GM21619 (cell line): Measurements from ENCODE around the gene SLC24A5.

ENCODE experiments used
- ATAC-seq: cut with Tn5 transposase; IDR thresholded peaks from one replicate; pipeline ENCODE4 v1.9.1; 2021; ENCODE audit not compliant: unreplicated experiment

SLC24A5 gene

DNA sequence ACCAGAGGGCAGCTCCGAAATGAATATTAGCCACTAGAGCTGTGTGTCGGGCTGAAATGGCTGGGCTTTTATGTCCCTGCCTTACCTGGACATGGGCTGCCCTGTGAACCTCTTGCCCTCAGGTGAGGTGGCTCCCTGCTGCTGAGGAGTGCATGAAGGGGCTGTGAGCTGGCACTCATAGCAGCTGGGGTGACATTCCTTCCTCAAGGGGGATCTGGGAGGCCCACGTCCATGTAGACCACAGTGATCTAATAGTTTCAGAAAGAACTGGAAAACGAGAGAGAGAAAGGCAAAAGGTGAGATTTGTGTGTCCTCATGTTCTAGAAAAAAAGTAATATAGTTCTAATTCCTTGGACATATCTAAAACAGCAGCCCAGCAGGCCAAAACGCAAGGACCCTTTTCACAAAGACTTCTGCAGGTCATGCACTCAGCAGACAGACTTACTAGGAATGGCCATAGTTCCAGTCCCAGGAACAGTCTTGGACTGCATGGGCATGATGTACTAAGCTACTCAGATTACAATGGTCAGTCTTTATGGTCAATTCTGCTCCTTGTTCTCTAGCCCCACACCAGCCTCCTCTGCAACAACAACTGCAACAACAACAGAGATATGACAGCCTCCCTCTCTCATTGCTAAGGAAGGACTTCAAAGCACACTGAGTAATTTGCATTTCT, 10.8 kb upstream of the SLC24A5 start:
- ATAC-seq, result no peak

DNA sequence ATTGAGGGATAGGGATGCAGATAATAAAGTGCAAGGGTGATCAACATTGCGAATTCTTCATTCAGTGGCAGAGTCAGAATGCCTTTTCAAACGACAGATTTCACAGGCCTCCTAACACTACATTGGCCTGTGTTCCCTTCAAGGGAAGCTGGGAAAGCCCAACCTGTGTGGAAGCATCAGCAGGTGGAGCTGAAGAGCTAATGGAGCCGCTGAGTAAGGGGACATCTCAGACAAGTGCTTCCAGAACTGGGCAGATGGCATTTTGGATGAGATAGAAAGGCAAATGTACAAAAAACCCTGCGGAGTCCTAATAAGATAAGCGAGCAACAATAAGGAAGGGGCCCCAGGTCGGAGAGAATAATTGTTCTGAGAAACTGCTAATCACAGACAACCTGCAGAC, 8.5 kb upstream of the SLC24A5 start:
- no peak for ATAC-seq

DNA sequence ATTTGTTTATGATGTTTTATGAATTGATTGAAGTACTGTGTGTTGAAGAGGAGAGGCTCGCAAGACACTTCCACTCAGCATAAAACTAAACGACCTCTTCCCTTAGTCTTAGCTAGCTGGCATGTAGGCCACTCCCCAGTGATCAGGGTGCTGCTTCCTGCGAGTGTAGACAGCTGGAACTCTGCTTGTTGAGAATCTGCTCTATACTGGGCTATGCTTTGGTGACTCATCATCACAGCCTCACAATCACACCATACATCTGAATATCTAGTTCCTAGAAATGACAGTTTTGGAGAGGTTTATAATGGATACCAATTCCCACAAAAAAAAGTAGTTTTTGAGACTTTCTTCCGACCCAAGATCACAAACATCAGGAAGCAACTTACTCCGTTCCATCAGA, 1.5 kb upstream of the SLC24A5 start:
- no peak for ATAC-seq

DNA sequence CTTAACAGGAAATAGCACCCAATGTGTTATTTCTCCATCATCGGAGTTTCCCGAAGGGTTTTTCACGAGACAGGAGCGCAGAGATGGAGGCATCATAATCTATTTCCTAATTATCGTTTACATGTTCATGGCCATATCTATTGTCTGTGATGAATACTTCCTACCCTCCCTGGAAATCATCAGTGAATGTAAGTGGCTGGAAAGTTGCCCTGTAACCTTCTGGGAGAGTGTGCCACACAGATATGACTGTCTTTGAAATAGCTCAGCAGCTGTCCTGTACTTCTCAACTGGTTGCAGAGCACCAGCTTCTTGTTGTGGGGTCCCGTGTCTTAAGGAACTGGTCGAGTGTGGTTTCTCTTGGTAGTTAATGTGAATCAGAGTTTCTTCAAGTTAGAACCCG, 1.1 kb downstream of the SLC24A5 start:
- ATAC-seq, result no peak

DNA sequence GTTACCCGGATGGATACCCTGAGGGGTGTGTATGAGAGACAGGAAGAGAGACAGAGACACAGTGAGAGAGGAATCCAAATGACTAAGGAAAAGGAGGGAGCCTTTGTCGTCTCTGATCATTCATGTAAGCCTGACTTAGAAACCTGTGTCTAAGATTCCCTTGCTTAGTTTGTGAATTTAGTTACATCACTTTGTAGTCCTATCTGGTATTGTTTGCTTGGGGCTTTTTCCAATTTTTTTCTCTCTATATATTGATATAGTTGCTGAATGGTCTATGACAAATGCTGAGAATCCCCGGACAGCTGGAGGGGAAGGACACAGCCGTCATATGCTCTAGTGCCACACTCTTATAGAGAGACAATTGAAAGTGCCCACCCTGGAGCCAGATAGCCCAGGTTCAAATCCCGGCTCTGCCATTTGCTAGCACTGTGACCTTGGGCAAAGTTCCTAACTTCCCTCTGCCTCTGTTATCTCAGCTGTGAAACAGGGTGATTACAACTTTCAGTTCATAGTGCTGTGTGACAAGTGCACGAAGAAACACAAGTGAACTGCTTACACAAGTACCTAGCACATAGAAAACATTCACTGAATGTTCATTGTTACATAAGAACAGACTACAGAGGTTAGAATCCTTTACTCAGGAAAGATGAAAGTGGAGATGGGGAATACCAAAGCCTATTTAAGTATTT, 6.0 kb downstream of the SLC24A5 start:
- no peak for ATAC-seq

DNA sequence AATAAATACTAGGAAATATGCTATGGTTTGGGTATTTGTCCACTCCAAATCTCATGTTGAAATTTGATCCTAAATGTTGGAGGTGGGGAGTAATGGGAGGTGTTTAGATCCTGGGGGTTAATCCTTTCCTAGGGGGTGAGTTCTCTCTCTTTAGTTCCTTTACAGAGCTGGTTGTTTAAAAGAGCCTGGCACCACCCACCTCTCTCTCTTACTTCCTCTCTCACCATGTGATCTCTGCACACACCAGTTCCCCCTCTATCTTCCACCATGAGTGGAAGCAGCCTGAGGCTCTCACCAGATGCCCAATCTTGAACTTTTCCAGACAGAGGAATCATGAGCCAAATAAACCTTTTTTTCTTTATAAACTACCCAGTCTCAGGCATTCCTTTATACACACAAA, 10.5 kb downstream of the SLC24A5 start:
- no peak for ATAC-seq

DNA sequence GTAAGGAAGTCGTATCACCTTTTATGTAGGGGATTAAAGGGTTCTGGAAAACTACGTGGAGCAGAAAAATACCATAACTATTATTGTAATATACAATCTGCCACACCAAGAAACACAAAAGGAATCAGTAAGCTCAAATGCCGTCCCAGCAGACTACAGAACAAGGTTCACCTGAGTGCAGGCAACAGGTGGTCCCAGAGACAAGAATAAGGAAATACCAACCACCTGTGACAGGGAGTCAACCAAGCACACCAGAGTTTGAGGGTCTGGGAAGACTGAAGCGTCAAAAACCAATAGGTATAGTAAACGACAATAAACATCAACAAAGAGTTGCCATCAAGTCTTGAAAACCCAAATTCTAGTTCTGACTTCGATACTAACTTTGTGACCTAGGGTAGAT, 12.1 kb downstream of the SLC24A5 start:
- ATAC-seq, result no peak

DNA sequence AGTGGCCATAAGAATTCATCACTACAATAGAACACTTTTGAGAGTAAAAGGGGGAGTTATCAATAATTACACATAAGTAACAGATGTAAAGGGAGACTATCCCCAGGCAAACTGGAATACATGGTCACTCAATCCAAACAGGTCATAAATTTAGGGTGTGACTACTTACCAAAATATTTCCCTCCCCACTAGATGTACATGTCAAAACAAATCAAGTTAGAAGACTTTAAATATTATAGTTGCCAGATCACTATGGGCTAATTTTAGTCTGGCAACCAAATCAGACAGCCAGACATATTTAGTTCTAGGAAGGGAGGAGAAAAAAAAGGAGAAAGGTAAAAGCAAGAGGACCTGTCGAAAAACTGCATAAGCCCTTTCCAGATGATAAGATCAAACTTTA, 23.1 kb downstream of the SLC24A5 start:
- no peak for ATAC-seq

DNA sequence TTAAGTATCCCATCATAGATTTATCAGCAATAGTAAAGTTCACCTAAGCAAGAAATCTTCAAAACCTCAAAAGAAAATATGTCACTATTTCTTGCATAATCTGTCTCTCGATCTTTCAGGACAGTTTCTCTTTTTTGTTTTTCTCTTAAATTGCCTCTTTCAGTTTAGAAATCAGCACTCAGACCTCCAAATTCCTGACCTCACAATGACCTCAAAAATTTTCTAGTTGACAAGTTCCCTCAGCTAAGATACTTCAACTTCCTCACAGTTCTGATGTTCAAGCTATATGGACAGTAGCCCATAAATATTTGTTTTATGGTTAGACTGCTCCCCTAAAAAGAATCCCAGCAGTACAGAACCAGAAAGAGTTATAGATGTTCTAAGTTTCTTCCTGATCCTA, 24.1 kb downstream of the SLC24A5 start:
- ATAC-seq, result no peak

DNA sequence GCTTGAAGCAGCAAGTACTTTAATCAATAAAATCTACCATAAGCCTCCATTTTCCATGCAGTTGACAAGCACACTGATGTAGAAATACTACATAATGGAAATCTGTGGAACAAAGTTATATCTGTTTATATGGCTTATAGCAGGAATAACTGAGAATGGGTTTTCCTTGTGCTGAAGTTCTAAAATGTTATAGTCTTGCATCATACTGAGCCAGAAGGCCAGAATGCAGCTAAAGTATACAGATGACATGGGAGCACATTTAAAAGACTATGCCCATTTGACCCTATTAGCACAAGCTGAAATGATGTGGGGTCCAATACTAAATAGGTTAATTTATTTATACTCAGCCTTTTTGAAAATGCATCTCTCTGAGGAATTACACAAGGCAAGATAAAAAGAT, 25.1 kb downstream of the SLC24A5 start:
- no peak for ATAC-seq

DNA sequence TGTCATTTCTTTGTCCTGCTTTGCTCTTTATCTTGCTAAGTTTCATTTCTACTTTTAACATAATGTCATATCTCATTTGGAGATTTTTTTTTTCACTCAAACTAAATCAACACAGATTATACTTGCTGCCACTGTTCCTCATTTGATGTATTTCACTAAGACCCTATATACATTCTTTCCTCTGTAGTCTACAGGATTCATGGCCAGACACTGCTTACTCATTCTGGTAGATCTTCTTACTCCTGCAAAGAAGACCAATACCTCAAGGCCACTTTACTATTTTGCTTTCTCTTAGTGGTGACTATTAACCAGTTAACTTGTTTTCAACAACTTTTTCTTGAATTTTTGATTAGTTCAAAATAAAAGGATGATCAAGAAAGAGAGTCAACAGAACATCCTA, 26.6 kb downstream of the SLC24A5 start:
- no peak for ATAC-seq

DNA sequence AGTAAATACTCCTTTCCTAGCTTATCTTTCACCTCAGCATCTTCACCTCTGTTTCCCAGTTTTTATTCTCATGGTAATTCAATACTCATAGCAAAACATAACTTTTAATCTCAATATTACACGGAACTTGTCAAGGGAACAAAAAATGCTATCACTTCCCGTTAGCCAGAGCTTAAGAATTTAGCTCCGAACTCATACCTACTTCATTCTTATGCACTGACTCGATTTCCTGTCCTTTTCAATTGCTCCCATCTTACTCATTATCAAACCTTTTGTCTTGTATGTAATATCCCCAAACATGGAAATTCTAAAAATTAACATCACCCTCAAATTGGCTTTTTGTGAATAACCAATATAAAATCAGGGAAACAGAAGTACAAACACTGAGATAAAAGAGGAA, 29.1 kb downstream of the SLC24A5 start:
- no peak for ATAC-seq

DNA sequence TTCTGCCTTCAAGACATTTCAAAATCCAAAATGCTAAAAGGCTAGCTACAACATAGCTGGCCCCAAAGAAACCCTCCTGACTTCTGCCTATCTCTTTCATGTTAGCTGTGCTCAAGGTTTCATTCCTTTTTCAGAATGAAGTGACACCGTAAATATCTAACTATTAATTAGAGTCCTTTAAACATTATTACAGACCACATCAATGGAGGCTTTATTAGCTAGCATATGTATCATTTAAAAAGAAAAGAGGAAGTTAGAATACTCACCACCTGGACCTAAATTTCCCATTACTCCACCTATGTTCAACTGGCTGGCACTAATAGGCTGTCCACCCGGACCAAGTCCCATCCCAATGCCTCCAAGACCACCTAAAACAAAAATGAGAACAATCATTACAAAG, 32.7 kb downstream of the SLC24A5 start:
- ATAC-seq, result no peak

DNA sequence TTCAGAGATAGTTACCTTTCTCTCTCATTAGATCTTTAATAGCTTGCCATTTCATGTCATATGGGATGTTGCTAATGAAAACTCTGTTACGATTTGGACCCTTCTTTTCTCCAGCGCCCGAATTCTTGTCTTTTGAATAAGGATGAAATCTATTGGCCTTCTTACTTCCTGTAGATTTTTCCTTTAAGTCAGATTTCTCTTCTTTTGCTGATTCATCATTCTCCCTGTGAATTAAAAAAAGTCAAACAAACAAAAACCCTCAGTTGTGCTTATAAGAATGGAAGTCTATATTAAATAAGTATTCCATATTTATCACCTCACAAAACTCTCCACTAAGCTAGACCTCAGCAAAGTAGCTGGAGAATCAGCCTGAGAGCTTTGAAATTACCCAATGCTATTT, 47.8 kb downstream of the SLC24A5 start:
- ATAC-seq, result no peak

DNA sequence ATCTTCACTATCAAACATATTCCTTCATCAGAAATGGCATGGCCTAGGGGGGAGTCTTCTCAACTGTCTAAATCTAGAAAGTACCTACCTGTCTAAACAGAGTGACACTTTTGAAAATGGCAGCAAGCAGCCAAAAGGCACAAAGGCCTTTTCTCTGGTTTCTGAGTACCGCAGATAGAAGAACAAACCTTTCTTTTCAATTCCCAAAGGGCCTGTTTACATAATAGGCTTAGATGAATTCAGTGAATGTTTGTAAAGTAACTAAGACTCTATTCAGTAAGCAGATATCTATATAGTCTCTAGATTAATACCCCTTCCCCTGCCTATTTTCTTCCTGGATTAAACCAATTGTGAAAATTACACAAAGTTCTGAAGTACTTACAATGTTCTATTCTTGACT, 50.2 kb downstream of the SLC24A5 start:
- no peak for ATAC-seq

DNA sequence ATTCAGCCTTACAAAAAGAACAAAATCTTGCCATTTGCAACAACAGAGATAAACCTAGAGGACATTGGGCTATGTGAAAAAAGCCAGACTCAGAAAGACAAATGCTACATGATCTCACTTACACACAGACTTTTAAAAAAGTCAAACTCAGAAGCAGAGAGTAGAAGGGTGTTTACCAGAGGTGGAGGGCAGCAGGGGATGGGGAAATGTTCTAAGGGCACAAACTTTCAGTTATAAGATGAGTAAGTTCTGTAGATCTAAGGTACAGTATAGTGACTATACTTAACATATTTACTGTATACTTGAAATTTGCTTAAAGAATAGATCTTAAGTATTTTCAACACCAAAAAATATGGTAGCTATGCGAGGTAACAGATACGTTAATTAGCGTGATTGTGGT, 54.3 kb downstream of the SLC24A5 start:
- ATAC-seq, result no peak

DNA sequence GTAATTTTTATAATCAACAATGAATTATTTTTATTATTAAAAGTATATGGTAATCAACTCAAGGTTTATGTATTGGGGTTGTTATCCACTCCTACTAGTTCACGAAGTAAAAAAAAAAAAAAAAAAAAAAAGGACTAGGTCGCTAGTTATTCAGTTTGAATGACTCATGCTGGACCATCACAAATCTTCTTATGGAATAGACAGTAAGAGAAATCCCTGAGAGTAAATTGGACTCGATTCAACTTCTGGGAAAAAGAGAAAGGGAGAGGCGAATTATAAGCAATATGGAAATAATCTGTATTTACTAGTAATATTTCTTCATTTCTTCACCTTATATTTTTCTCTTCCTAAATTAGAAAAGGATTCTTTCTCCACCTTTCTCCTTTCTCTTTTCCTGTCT, 55.3 kb downstream of the SLC24A5 start:
- no peak for ATAC-seq

DNA sequence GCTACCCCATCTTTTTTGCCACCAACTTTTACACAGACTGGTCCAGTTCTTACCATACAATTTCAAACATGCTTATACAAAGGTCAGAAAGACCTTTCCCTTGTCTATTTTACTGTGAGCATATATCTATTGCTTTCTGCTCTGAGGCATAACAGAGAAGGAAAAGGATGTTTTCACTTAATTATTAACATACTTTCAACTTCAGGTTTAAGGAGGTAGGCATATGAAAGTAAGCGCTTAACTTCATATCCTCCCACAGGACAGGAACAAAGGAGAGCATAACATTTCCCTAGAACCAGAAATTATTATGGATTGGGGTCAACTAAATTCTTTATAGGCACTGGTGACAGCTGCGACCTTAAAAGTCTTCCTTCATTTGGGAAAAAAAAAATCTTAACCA, 56.2 kb downstream of the SLC24A5 start:
- peak; percentile 39 for ATAC-seq

DNA sequence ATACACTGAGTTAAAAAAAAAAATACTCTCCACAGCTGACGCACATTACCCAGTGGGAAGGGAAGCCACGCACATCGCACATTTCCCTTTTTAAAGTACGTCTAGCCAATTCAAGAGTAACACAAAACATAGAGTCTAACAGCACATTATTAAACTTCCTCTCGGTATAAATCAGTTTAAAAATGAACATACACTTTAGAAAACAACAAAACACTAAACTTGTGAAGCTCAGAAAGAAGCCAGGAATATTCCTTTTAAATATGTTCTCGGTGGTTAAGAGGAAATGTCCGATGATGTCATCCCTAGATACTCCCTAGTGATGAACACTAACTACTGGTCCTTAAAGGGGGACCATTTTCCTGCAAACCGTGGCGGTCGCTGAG, 56.6 kb downstream of the SLC24A5 start:
- ATAC-seq, result peak; percentile 56

DNA sequence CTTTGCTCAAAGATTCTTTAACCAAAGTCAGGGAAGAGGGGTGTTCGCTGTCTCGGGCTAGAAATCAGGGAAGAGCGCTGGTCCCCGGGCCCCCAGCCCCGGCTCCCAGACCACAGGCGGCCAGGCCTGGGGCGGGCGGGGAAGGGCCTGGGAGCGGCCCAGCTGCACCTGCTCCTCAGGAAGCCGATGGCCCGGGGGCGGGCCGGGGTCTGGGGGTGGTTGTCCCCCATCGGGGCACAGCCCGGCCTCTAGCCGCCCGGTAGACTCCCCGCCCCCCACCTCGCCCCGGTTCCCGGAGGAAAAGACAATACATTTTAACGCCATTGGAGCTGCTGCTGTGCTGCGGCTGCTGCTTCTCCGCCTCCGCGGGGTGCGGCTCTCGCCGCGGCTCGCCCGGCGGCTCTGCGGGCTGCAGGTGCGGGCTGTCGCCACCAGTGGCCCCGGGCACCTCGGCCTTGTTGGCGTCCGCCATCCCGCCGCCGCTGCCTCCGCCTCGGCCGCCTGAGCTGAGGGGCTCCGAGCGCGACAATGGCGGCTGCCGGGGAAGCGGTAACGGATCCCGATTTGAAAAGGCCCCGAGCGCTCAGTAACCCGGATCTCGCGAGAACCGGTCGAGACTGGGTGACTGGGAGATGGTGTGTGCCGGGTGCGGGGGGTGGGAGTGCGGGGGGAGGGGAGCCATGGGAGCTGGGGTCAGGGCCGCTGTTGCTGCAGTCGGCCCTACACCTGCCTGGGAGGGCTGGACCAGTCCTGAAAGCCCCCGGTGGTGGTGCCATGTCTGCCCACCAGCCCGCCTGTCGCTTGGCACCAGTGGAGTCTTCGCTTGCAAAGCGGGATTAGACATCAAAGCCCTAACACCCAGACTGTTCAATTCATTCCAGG, 57.2 kb downstream of the SLC24A5 start, which contains the start of gene MYEF2:
Gene MYEF2, minus strand, starts transcription at position 530 of the 882 bp plus-strand sequence. Its CDS starts 58 bp downstream, at position 472.
- peak; percentile 69 for ATAC-seq

DNA sequence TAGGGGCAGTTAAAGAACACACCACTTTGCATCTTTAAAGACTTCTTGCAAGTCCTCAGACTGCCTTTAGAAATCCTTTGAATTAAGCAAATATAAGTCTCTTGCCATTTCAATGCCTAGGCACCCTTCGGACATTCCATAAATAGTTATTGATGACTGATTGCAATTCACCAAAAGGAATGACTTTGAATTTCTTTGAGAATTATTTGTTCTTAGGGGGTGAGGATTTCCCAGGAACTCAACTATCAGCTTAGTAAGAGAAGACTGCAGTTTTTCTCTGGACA, 57.8 kb downstream of the SLC24A5 start:
- no peak for ATAC-seq

DNA sequence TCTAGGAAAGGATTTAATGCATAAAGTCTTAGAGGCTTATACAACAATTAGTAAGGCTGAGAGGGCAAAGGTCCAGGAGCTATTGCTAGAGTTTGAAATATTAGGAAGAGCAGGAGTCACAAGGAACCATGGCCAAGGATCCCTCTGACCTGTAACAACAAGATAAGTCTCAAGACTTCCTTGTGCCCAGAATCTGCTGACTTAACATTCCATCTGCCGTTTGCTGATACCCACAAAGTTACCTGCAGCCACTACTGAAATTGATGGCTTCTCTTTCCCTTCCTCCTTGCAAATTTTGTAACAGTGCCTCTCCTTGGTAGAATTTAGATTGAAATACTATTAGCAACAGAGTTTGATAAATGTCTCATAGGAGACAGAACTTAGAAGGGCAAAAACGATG, 62.0 kb downstream of the SLC24A5 start:
- no peak for ATAC-seq
